HepG2 (cell line): Measurements from ENCODE around the gene SHC3. TPM values are rescaled to one million over a fixed set of nuclear protein-coding genes. Genes with fewer than 3 reads are reported as not detected.

ENCODE experiments used
- CENPT ChIP-seq: sonication (generic); formaldehyde crosslinking; IDR thresholded peaks from 2 replicates; pipeline ENCODE4 v1.8.0; 2022; ENCODE audit warnings: low read depth, mild to moderate bottlenecking, moderate library complexity, missing genetic modification reagents
- DBP ChIP-seq: sonication (generic); formaldehyde crosslinking; IDR thresholded peaks from 2 replicates; pipeline ENCODE4 v1.4.0; 2020; ENCODE audit warnings: missing genetic modification reagents; ENCODE audit errors: not compliant biosample characterization
- KDM1A ChIP-seq: IDR thresholded peaks from 2 replicates; pipeline ENCODE4 v1.6.1; 2016; ENCODE audit warnings: missing compliant biosample characterization
- NFAT5 ChIP-seq: sonication (generic); formaldehyde crosslinking; IDR thresholded peaks from 2 replicates; pipeline ENCODE4 v1.4.0; 2020; ENCODE audit warnings: missing genetic modification reagents
- NKX3-1 ChIP-seq: sonication (generic); formaldehyde crosslinking; IDR thresholded peaks from 2 replicates; pipeline ENCODE4 v1.5.0; 2020; ENCODE audit warnings: missing genetic modification reagents
- PHF5A ChIP-seq: IDR thresholded peaks from one replicate; pipeline ENCODE4 v1.6.1; 2018; ENCODE audit warnings: low read depth, missing genetic modification reagents; ENCODE audit not compliant: unreplicated experiment
- SMAD9 ChIP-seq: sonication (generic); formaldehyde crosslinking; IDR thresholded peaks from 2 replicates; pipeline ENCODE4 v1.5.1; 2020; ENCODE audit warnings: mild to moderate bottlenecking, missing genetic modification reagents
- ZNF354B ChIP-seq: sonication (generic); formaldehyde crosslinking; IDR thresholded peaks from 2 replicates; pipeline ENCODE4 v1.8.0; 2022; ENCODE audit warnings: mild to moderate bottlenecking, missing genetic modification reagents
- ZNF709 ChIP-seq: sonication (generic); formaldehyde crosslinking; IDR thresholded peaks from 2 replicates; pipeline ENCODE4 v1.5.0; 2020; ENCODE audit warnings: mild to moderate bottlenecking, missing genetic modification reagents
- ZNF816 ChIP-seq: sonication (generic); formaldehyde crosslinking; IDR thresholded peaks from 2 replicates; pipeline ENCODE4 v1.8.0; 2022; ENCODE audit warnings: missing genetic modification reagents, mild to moderate bottlenecking, borderline replicate concordance
- polyA plus RNA-seq, 8 experiments: library from polyadenylated mRNA; depleted of rRNA in 3 of 8; stranded (reverse) in 7 of 8; unstranded in 1 of 8; fragments of >200 nt; fragmentation: Illumina TruSeq in 4 of 8; extraction: Trizol in 4 of 8; gene quantifications; 2 replicates each; pipeline versions ENCODE4 v1.2.1 to v1.2.3, GENCODE V29; 2011 to 2016; ENCODE audit warnings: low read depth in 4 of 8, missing spikeins in 1 of 8, mixed read lengths in 1 of 8; ENCODE audit not compliant: insufficient read depth in 1 of 8
- total RNA-seq, 5 experiments: library from RNA; depleted of rRNA; stranded (reverse); fragments of >200 nt; fragmentation: Illumina TruSeq; extraction: Trizol; gene quantifications; 2 replicates each; pipeline ENCODE4 v1.2.3, GENCODE V29; 2016; ENCODE audit warnings: low read depth in 1 of 5

SHC3 gene
- total and polyA plus RNA-seq, 2 of the 13 experiments (the other 11 are each of a cell fraction or from before 2014, with no cell fraction given), result 0.09 to 0.89 TPM

GRCh38 chr9:88993871-88994460 is 184.7 kb downstream of the SHC3 start (continued):
- TF ChIP-seq NFAT5 (CRISPR knock-in tag), result no peak
- TF ChIP-seq ZNF816 (CRISPR knock-in tag), result no peak
- no peak for TF ChIP-seq ZNF354B
- no peak for TF ChIP-seq CENPT (CRISPR knock-in tag)
- TF ChIP-seq KDM1A (CRISPR knock-in tag), result no peak
- no peak for TF ChIP-seq ZNF709
- no peak for TF ChIP-seq DBP (CRISPR knock-in tag)
- no peak for TF ChIP-seq SMAD9 (CRISPR knock-in tag)
- TF ChIP-seq NKX3-1 (CRISPR knock-in tag), result no peak
- TF ChIP-seq PHF5A (CRISPR knock-in tag), result no peak
